ENCODE data around the gene SCN9A. TPM values are rescaled to one million over a fixed set of nuclear protein-coding genes. Genes with fewer than 3 reads are reported as not detected.

SCN9A gene
- total RNA-seq, 2 experiments from 2014 or later: 0.14 to 0.17 TPM

DNA sequence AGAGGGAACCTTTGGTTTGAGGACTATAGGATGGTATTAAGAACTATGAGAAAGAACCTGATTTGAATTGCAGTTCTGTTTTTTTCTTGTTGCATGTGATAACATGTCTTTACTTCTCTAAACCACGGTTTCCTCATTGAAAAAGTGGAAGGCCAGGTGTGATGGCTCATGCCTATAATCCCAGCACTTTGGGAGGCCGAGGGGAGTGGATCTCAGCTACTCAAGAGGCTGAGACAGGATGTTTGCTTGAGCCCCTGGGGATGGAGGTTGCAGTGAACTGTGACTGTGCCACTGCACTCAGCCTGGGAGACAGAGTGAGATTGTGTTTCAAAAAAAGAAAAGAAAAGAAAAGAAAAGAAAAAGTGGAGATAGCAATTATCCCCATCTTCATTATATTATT is 32.3 kb downstream of the SCN9A start:
- Histone ChIP-seq H3K4me1 (ENCODE audit: insufficient read depth, low read length) (no peaks in the 10 kb centered on the region), H3K27ac (ENCODE audit: low read depth in 1 of 2, low read length in 2 of 2) (no peak overlapping the region), H3K36me3 (ENCODE audit: insufficient read depth, low read length) (no peaks in the 10 kb centered on the region), H3K9me3 (ENCODE audit: control insufficient read depth in 1 of 2, insufficient read depth in 1 of 2, low read length in 2 of 2) (peaks cover 0 to 3% of the 10 kb centered on the region in 2 experiments), H3K27me3 (ENCODE audit: control insufficient read depth in 1 of 2, insufficient read depth in 2 of 2, low read length in 2 of 2) (no peaks in the 10 kb centered on the region), H3K4me3 (ENCODE audit: low read length) (no peak overlapping the region)
- Mint-ChIP-seq H3K4me1 (ENCODE audit: low read depth) (no peaks in the 10 kb centered on the region), H3K27ac (no peak overlapping the region), H3K36me3 (ENCODE audit: low read depth) (no peaks in the 10 kb centered on the region), H3K9me3 (no peaks in the 10 kb centered on the region), H3K4me3 (no peak overlapping the region), H3K27me3 (no peaks in the 10 kb centered on the region)
- ChIA-PET CTCF (no interaction called here), POLR2A (no interaction called here)
- intact Hi-C loops (cut with DNase I, micrococcal nuclease): no loop called here
- TF ChIP-seq, protein P1, sequence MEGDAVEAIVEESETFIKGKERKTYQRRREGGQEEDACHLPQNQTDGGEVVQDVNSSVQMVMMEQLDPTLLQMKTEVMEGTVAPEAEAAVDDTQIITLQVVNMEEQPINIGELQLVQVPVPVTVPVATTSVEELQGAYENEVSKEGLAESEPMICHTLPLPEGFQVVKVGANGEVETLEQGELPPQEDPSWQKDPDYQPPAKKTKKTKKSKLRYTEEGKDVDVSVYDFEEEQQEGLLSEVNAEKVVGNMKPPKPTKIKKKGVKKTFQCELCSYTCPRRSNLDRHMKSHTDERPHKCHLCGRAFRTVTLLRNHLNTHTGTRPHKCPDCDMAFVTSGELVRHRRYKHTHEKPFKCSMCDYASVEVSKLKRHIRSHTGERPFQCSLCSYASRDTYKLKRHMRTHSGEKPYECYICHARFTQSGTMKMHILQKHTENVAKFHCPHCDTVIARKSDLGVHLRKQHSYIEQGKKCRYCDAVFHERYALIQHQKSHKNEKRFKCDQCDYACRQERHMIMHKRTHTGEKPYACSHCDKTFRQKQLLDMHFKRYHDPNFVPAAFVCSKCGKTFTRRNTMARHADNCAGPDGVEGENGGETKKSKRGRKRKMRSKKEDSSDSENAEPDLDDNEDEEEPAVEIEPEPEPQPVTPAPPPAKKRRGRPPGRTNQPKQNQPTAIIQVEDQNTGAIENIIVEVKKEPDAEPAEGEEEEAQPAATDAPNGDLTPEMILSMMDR (IDR thresholded peaks at IDR 0.05): no peak
- DNase-seq (no peak), ATAC-seq (ENCODE audit: poor library complexity) (no peak)

- H3K36me3 ChIP-seq (ENCODE audit: insufficient read depth, low read length): no peaks in the 10 kb centered on the region
- intact Hi-C loops (cut with DNase I, micrococcal nuclease): no loop called here
- no peaks in the 10 kb centered on the region for H3K36me3 Mint-ChIP-seq (ENCODE audit: low read depth)
- H3K27me3 Mint-ChIP-seq: no peaks in the 10 kb centered on the region
- ATAC-seq (ENCODE audit: poor library complexity): no peak
- no peak overlapping the region for H3K27ac ChIP-seq (ENCODE audit: low read depth in 1 of 2, low read length in 2 of 2)
- no peak overlapping the region for H3K4me3 Mint-ChIP-seq
- no peak overlapping the region for H3K4me3 ChIP-seq (ENCODE audit: low read length)
- TF ChIP-seq, protein P1 (IDR thresholded peaks at IDR 0.05): no peak
- ChIA-PET CTCF (no interaction called here), POLR2A (no interaction called here)
- H3K4me1 Mint-ChIP-seq (ENCODE audit: low read depth): no peaks in the 10 kb centered on the region
- no peak overlapping the region for H3K27ac Mint-ChIP-seq
- H3K9me3 ChIP-seq (ENCODE audit: control insufficient read depth in 1 of 2, insufficient read depth in 1 of 2, low read length in 2 of 2): peaks cover 0 to 3% of the 10 kb centered on the region in 2 experiments
- no peaks in the 10 kb centered on the region for H3K9me3 Mint-ChIP-seq
- no peaks in the 10 kb centered on the region for H3K4me1 ChIP-seq (ENCODE audit: insufficient read depth, low read length)
- no peak for DNase-seq
- no peaks in the 10 kb centered on the region for H3K27me3 ChIP-seq (ENCODE audit: control insufficient read depth in 1 of 2, insufficient read depth in 2 of 2, low read length in 2 of 2)
Measured at GRCh38 chr2:166341426-166341825, 34.3 kb downstream of the SCN9A start.

DNA sequence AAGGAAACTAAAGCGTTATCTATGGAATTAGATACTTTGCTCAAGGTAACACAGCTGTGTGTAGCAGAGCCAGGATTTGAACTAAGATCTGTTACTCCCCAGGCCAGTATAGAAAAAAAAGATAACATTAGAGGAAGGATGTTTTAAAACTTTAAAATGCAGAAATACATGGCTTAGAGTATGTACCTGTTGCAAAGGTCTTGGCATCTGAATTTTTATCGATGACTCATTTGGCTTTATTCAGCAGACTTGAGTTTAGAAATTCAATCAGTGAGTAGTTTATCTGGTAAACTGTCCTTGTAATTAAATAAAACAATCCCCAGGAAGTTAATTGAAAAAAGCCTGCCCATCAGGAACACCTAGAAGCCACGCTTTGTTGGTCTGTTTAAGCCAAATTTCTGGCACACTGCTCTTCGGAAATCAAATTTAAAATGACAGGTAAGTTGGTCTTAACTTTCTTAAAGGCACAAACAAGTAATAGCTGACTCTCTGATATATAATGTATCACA is 36.9 kb downstream of the SCN9A start:
- H3K4me3 ChIP-seq (ENCODE audit: low read length): no peak overlapping the region
- ChIA-PET CTCF (no interaction called here), POLR2A (no interaction called here)
- H3K4me1 Mint-ChIP-seq (ENCODE audit: low read depth): no peaks in the 10 kb centered on the region
- H3K36me3 Mint-ChIP-seq (ENCODE audit: low read depth): no peaks in the 10 kb centered on the region
- intact Hi-C loops (cut with DNase I, micrococcal nuclease): no loop called here
- H3K27ac Mint-ChIP-seq: no peak overlapping the region
- peaks cover 0 to 3% of the 10 kb centered on the region in 2 experiments for H3K9me3 ChIP-seq (ENCODE audit: control insufficient read depth in 1 of 2, insufficient read depth in 1 of 2, low read length in 2 of 2)
- H3K27me3 Mint-ChIP-seq: no peaks in the 10 kb centered on the region
- no peaks in the 10 kb centered on the region for H3K9me3 Mint-ChIP-seq
- TF ChIP-seq, protein P1 (IDR thresholded peaks at IDR 0.05): no peak
- no peak overlapping the region for H3K4me3 Mint-ChIP-seq
- H3K27ac ChIP-seq (ENCODE audit: low read depth in 1 of 2, low read length in 2 of 2): no peak overlapping the region
- DNase-seq (no peak), ATAC-seq (ENCODE audit: poor library complexity) (no peak)
- H3K4me1 ChIP-seq (ENCODE audit: insufficient read depth, low read length): no peaks in the 10 kb centered on the region
- H3K36me3 ChIP-seq (ENCODE audit: insufficient read depth, low read length): no peaks in the 10 kb centered on the region
- H3K27me3 ChIP-seq (ENCODE audit: control insufficient read depth in 1 of 2, insufficient read depth in 2 of 2, low read length in 2 of 2): no peaks in the 10 kb centered on the region

Data from CD4-positive, alpha-beta T cell (primary cell).